Measurements from ENCODE around the gene KLHDC4.

DNA sequence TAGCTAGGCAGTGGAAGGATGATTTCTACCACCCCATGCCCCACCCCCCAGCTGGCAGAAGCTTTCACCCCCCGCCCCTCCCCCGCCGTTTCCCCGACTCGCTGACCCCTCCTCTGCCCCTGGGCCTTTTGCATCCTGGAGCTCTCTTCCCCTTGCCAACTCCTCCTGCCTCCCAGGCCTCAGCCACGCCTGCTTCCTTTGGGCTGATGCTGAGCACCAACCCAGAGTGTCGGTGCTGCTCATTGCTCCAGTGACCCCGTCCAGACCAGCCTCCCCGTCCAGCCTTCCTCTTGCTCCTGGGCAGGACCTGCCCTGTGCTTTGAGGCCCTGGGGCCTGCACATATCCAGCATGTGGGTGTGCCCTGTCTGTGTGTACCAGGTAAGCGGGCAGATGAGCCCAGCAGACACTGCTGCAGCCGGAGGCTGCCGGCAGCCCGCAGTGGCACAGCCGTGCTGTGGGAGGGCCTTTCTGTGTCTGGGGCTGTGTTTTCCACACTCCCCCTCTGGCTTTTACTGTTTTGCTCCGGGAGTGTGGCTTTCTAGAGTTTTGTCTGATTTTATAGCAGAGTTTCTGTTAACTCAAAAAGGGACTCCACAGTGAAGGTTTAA lies 90.6 kb downstream of the KLHDC4 start:
- TF ChIP-seq, protein P1, sequence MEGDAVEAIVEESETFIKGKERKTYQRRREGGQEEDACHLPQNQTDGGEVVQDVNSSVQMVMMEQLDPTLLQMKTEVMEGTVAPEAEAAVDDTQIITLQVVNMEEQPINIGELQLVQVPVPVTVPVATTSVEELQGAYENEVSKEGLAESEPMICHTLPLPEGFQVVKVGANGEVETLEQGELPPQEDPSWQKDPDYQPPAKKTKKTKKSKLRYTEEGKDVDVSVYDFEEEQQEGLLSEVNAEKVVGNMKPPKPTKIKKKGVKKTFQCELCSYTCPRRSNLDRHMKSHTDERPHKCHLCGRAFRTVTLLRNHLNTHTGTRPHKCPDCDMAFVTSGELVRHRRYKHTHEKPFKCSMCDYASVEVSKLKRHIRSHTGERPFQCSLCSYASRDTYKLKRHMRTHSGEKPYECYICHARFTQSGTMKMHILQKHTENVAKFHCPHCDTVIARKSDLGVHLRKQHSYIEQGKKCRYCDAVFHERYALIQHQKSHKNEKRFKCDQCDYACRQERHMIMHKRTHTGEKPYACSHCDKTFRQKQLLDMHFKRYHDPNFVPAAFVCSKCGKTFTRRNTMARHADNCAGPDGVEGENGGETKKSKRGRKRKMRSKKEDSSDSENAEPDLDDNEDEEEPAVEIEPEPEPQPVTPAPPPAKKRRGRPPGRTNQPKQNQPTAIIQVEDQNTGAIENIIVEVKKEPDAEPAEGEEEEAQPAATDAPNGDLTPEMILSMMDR (IDR thresholded peaks at IDR 0.05), result no peak
- TF ChIP-seq POLR2A (IDR thresholded peaks at IDR 0.05), result no peak
